Endothelial cell (in vitro differentiated cells): ENCODE data around the gene SLC22A4. TPM values are rescaled to one million over a fixed set of nuclear protein-coding genes. Genes with fewer than 3 reads are reported as not detected.

ENCODE experiments used
- DNase-seq: peaks from one replicate; pipeline ENCODE4 v3.0.0; 2021; ENCODE audit warnings: low spot score
- H3K27ac Mint-ChIP-seq: one replicate; pipeline ENCODE4 v1.8.0; 2021; ENCODE audit warnings: mixed read lengths, inconsistent platforms; ENCODE audit not compliant: unreplicated experiment
- H3K27me3 Mint-ChIP-seq: one replicate; pipeline ENCODE4 v1.8.0; 2021; ENCODE audit warnings: mild to moderate bottlenecking, moderate library complexity, mixed read lengths, inconsistent platforms; ENCODE audit not compliant: unreplicated experiment
- H3K36me3 Mint-ChIP-seq: one replicate; pipeline ENCODE4 v1.8.0; 2021; ENCODE audit warnings: mild to moderate bottlenecking, low read depth, mixed read lengths, inconsistent platforms; ENCODE audit not compliant: unreplicated experiment
- H3K4me1 Mint-ChIP-seq: one replicate; pipeline ENCODE4 v1.8.0; 2021; ENCODE audit warnings: mild to moderate bottlenecking, mixed read lengths, inconsistent platforms; ENCODE audit not compliant: unreplicated experiment
- H3K4me3 Mint-ChIP-seq: one replicate; pipeline ENCODE4 v1.8.0; 2021; ENCODE audit warnings: mild to moderate bottlenecking, mixed read lengths, inconsistent platforms; ENCODE audit not compliant: unreplicated experiment
- H3K9me3 Mint-ChIP-seq: one replicate; pipeline ENCODE4 v1.8.0; 2021; ENCODE audit warnings: mixed read lengths, inconsistent platforms; ENCODE audit not compliant: unreplicated experiment
- total RNA-seq: library from RNA; stranded (reverse); fragmentation: NEBNext Ultra II Directional; extraction: Animal tissue kit (Norgen Biotek cat#: 25700); gene quantifications from one replicate; pipeline ENCODE4 v1.2.1, GENCODE V29; 2021; ENCODE audit not compliant: unreplicated experiment
- TF ChIP-seq, protein P1 (sequence below): fragments of 200-600 bp; sonication (generic); IDR thresholded peaks from one replicate; pipeline ENCODE4 v1.5.0; 2021; ENCODE audit warnings: antibody characterized with exemption; ENCODE audit not compliant: unreplicated experiment

Gene SLC22A4
- total RNA-seq, 1 donor from 2014 or later = 0.13 TPM

- TF ChIP-seq, protein P1, sequence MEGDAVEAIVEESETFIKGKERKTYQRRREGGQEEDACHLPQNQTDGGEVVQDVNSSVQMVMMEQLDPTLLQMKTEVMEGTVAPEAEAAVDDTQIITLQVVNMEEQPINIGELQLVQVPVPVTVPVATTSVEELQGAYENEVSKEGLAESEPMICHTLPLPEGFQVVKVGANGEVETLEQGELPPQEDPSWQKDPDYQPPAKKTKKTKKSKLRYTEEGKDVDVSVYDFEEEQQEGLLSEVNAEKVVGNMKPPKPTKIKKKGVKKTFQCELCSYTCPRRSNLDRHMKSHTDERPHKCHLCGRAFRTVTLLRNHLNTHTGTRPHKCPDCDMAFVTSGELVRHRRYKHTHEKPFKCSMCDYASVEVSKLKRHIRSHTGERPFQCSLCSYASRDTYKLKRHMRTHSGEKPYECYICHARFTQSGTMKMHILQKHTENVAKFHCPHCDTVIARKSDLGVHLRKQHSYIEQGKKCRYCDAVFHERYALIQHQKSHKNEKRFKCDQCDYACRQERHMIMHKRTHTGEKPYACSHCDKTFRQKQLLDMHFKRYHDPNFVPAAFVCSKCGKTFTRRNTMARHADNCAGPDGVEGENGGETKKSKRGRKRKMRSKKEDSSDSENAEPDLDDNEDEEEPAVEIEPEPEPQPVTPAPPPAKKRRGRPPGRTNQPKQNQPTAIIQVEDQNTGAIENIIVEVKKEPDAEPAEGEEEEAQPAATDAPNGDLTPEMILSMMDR = no peak
- Mint-ChIP-seq H3K36me3 (no peaks in the 10 kb centered on the region), H3K4me3 (peak overlapping the region; percentile 91), H3K27me3 (peaks cover 9% of the 10 kb centered on the region), H3K27ac (peak overlapping the region; percentile 83), H3K4me1 (peaks cover 6% of the 10 kb centered on the region), H3K9me3 (no peaks in the 10 kb centered on the region)
- DNase-seq = peak; percentile 67
Observed at GRCh38 chr5:132293066-132293991, 865 bp upstream of the SLC22A4 start.

DNA sequence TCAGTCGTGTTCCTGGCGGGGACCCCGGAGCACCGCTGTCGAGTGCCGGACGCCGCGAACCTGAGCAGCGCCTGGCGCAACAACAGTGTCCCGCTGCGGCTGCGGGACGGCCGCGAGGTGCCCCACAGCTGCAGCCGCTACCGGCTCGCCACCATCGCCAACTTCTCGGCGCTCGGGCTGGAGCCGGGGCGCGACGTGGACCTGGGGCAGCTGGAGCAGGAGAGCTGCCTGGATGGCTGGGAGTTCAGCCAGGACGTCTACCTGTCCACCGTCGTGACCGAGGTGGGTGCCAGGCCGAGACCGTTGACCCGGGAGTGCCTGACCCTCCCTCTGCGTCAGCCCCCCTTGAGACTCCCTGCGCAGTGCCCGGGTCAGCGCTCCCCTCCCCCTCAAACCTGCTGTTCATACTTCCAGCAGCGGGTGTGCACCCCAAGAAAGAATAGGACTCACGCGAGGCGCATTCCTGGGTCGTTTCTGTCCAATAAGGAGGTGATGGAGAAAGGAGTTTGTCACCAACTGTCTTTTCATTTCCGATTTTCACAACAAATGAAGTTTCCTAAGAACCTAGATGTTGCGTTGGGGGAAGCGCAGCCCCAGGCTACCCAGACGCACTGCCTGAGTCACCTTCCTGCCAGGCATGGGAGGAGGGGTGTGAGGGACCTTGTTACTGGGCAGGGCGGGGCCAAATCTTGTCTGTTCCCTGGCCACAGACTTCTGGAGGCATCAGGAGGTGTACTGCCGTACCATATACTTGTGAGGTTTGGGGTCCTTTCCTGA, 722 bp downstream of the SLC22A4 start:
- peaks cover 9% of the 10 kb centered on the region for H3K27me3 Mint-ChIP-seq
- H3K27ac Mint-ChIP-seq = no peak overlapping the region
- peaks cover 6% of the 10 kb centered on the region for H3K4me1 Mint-ChIP-seq
- H3K4me3 Mint-ChIP-seq = peak overlapping the region; percentile 89
- DNase-seq = peak; percentile 25
- H3K36me3 Mint-ChIP-seq = no peaks in the 10 kb centered on the region
- H3K9me3 Mint-ChIP-seq = no peaks in the 10 kb centered on the region
- TF ChIP-seq, protein P1 = no peak

GRCh38 chr5:132295505-132296411, 1.6 kb downstream of the SLC22A4 start:
- H3K27ac Mint-ChIP-seq = no peak overlapping the region
- peaks cover 6% of the 10 kb centered on the region for H3K4me1 Mint-ChIP-seq
- H3K9me3 Mint-ChIP-seq = no peaks in the 10 kb centered on the region
- H3K36me3 Mint-ChIP-seq = no peaks in the 10 kb centered on the region
- TF ChIP-seq, protein P1 = no peak
- H3K27me3 Mint-ChIP-seq = peaks cover 9% of the 10 kb centered on the region
- DNase-seq = no peak
- H3K4me3 Mint-ChIP-seq = peak overlapping the region; percentile 83

DNA sequence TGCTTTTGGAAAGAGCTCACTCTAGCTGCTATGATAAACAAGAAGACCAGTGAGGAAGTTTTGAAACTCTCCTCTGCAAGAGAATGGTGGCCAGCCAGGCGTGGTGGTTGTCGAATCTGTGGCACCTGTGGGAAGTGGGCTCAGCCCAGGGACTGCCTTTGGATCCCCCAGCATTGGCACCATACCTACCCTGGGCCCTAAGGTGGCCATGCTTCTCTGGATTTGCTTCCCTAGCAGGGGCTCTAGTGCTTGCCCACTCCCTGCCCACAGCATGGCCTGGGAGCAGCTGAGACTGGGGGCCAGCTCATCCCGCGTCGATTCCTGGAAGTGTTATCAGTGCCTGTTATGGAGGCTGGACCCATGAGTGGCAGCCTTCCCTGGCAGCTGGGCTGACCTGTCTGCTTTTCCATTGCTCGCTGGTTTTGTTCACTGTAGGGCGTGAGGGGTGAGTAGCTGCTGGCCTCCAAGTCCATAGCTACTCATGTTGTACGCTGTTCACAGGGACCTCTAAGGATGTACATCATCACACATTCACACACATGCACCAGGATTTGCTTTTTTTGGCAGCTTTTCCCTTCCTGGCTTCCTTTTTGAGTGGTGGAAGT, 2.3 kb downstream of the SLC22A4 start:
- Mint-ChIP-seq H3K4me3 (no peak overlapping the region), H3K36me3 (no peaks in the 10 kb centered on the region), H3K27me3 (peaks cover 9% of the 10 kb centered on the region), H3K4me1 (peaks cover 6% of the 10 kb centered on the region), H3K9me3 (no peaks in the 10 kb centered on the region), H3K27ac (no peak overlapping the region)
- no peak for DNase-seq
- TF ChIP-seq, protein P1 = no peak
